ENCODE data around the gene KCNJ5.

GRCh38 chr11:128884703-128885338, 6.3 kb upstream of the KCNJ5 start:
- TF ChIP-seq ARNTL (CRISPR knock-in tag; IDR thresholded peaks at IDR 0.05; ENCODE audit: borderline replicate concordance, low read depth) = no peak
- no peak for TF ChIP-seq PATZ1 (CRISPR knock-in tag; IDR thresholded peaks at IDR 0.05; ENCODE audit: borderline replicate concordance)
- no peak for TF ChIP-seq TSHZ2 (CRISPR knock-in tag; IDR thresholded peaks at IDR 0.05)
- TF ChIP-seq ZFP30 (CRISPR knock-in tag; IDR thresholded peaks at IDR 0.05) = no peak
- TF ChIP-seq ESRRG (CRISPR knock-in tag; IDR thresholded peaks at IDR 0.05) = no peak
- TF ChIP-seq CREB5 (CRISPR knock-in tag; IDR thresholded peaks at IDR 0.05; ENCODE audit: low read depth) = no peak
- no peak for TF ChIP-seq GLIS3 (CRISPR knock-in tag; IDR thresholded peaks at IDR 0.05)
- TF ChIP-seq ZNF70 (CRISPR knock-in tag; IDR thresholded peaks at IDR 0.05) = no peak
- TF ChIP-seq TOX (CRISPR knock-in tag; IDR thresholded peaks at IDR 0.05; ENCODE audit: borderline replicate concordance) = no peak
- no peak for TF ChIP-seq ZFP3 (CRISPR knock-in tag; IDR thresholded peaks at IDR 0.05)
- no peak for TF ChIP-seq TCF4 (CRISPR knock-in tag; IDR thresholded peaks at IDR 0.05; ENCODE audit: borderline replicate concordance)
- no peak for TF ChIP-seq CSDC2 (CRISPR knock-in tag; IDR thresholded peaks at IDR 0.05)
- TF ChIP-seq OSR1 (CRISPR knock-in tag; IDR thresholded peaks at IDR 0.05) = no peak
